22Rv1 (cell line): Measurements from ENCODE around the gene ABL2.

Source experiments
- H3K27ac ChIP-seq: fragments of 450-650 bp; 2 replicates; pipeline ENCODE4 v1.5.1; 2017
- ZFX ChIP-seq: fragments of 450-650 bp; IDR thresholded peaks from 2 replicates; pipeline ENCODE4 v1.6.1; 2017; ENCODE audit warnings: antibody characterized with exemption, borderline replicate concordance
- TF ChIP-seq, protein P1 (sequence below): fragments of 450-650 bp; IDR thresholded peaks from 2 replicates; pipeline ENCODE4 v1.5.1; 2017; ENCODE audit warnings: mild to moderate bottlenecking

Gene ABL2

DNA sequence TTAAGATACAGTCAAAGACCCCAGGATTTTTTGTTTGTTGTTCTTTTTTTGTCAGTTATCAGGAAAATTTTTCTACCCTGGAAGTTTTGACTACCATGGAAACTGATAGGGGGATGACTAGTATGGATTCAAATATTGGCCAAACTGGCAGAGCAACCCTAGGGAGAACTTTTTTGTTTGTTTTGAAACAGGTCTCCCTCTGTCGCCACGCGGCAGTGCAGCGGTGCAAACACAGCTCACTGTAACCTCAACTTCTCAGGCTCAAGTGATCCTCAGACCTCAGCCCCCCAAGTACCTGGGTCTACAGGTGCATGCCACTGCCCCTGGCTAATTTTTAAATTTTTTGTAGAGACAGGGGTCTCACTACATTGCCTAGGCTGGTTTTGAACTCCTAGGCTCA is 101.0 kb downstream of the ABL2 start:
- TF ChIP-seq, protein P1, sequence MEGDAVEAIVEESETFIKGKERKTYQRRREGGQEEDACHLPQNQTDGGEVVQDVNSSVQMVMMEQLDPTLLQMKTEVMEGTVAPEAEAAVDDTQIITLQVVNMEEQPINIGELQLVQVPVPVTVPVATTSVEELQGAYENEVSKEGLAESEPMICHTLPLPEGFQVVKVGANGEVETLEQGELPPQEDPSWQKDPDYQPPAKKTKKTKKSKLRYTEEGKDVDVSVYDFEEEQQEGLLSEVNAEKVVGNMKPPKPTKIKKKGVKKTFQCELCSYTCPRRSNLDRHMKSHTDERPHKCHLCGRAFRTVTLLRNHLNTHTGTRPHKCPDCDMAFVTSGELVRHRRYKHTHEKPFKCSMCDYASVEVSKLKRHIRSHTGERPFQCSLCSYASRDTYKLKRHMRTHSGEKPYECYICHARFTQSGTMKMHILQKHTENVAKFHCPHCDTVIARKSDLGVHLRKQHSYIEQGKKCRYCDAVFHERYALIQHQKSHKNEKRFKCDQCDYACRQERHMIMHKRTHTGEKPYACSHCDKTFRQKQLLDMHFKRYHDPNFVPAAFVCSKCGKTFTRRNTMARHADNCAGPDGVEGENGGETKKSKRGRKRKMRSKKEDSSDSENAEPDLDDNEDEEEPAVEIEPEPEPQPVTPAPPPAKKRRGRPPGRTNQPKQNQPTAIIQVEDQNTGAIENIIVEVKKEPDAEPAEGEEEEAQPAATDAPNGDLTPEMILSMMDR, result no peak
- no peak for TF ChIP-seq ZFX
- H3K27ac ChIP-seq, result no peak overlapping the region

DNA sequence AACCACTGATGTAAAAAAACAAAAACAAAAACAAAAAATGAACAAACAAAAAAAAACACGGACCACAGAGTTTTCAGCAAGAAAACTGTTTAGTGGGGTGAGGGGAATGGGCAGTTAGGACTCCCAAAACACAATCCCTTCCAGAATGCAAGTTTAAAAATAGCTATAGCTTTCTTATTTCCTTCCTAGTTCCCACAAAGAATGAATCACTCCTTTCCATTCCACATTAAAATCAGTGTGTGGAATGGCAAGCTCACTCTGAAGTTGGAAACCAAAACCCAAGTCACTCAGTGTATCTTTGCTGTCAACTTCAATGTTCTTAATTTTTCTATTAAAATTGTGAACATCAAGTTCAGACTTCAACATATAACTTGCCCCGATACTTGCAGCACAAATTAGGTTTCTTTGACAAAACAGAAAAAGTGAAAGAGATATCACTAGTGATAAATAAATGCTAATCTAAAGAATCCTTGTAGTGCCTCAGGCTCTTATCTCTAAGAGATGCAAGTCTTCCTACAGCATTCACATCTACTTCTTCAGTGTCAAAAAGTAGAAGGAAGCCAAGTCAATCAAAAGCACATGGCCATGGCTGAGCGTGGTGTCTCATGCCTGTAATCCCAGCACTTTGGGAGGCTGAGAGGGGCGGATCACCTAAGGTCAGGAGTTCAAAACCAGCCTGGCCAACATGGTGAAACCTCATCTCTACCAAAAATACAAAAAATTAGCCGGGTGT is 102.1 kb downstream of the ABL2 start:
- no peak overlapping the region for H3K27ac ChIP-seq
- TF ChIP-seq, protein P1, result no peak
- TF ChIP-seq ZFX, result no peak

DNA sequence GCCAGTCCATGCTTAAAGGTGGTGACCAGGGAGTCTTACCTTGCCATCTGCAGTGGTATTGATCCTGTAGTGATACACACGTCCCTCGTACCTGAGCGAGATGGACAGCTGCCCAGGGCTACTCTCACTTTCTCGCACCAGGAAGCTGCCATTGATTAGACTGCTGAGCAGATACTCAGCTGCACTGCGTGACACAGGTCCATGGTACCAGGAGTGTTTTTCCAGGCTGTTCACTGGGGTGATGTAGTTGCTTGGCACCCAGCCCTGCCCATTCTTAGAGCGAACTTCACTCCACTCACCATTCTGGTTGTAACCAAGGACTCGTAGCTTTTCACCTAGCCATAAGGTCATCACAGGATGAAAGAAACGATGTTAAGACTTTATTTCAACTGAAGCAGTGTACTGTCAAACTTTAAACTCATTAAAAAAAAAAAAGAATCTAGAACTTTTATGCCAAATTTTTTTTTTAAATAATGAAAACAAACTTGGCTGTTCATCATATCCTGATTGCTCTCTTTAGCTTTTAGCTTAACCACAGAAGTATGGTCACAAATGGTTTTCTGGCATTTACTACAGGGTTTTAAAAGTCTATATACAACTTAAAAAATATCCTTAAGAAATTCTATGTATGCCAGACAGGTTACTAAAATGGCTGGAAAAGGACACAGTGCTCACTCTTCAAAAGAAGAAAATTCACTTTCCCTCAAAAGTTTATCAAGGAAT is 103.0 kb downstream of the ABL2 start:
- H3K27ac ChIP-seq, result no peak overlapping the region
- TF ChIP-seq ZFX, result no peak
- TF ChIP-seq, protein P1, result no peak

DNA sequence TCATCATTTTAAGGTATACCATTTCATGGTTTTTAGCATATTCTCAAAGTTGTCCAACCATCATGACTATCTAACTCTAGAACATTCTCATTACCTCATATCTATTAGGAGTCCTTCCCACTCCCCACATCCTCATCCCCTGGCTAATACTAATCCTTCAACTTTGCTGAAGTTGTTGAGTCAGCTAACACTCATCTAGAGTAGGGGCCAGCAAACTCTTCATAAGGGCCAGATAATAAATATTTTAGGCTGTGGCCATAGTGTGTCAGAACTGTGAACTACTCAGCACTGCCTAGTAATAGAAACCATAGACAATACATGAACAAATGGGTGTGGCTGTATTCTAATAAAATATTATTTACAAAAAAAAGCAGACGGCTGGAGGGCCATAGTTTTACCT is 104.6 kb downstream of the ABL2 start:
- H3K27ac ChIP-seq, result no peak overlapping the region
- TF ChIP-seq, protein P1, result no peak
- TF ChIP-seq ZFX, result no peak

DNA sequence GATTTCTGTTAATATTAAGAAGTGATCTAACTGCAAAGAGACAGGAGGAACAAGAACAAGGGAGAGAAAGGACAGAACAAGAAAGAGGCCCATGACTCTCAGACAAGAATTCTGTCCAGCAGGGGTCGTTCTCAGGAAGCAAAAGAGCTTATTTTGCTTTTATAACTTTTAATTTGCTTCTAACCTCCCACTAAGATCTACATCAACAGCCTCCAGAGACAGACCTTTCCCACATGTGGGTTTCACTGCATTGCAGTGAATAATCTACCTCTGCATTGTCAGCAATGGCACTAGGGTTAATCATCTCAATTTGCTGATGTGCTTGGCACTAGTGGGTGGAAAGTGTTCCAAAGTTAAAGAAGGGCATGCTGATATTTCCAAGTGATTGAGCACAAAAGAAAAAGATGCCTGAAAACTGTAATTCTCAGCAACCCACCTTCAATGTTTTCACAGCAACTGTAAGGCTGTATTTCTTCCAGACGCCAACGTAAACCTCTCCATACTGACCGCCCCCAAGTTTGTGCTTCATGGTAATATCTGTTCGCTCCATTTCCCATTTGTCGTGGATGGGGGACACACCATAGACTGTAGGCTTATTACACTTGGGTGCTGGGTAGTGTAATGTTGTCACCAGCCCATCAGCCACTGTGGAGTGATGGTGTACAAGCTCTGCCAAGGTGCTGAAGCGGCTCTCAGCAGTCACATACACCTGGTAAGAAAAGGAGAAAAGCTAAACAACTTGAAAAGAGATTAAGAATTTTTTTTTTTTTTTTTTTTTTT is 108.1 kb downstream of the ABL2 start:
- no peak overlapping the region for H3K27ac ChIP-seq
- TF ChIP-seq, protein P1, result peak; percentile 80
- TF ChIP-seq ZFX, result no peak

DNA sequence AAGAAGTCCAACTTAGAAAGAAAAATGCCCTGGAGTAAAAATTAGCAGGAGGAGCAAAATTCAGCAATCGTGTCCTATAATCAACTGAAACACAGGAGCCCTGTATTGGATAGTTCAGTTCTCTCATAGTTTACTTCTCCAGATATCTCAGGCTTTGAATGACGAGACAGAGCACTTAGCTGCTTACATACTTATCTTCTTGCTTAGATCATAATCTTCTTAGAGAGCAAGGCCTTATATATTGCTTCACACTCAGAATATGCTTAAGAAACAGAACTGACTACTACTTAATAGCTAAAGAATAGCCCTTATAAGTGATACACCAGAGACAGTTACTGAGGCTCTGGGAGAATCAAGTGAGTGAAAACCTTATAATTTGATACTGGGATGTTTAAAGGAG is 108.7 kb downstream of the ABL2 start:
- H3K27ac ChIP-seq, result no peak overlapping the region
- TF ChIP-seq, protein P1, result no peak
- no peak for TF ChIP-seq ZFX
